ENCODE measurements around the gene NOX4.

GRCh38 chr11:89521792-89522191 lies 30.6 kb upstream of the NOX4 start:
- TF ChIP-seq CTCF (IDR thresholded peaks at IDR 0.05; ENCODE audit: low read length): no peak
- TF ChIP-seq EZH2 (IDR thresholded peaks at IDR 0.05; ENCODE audit: borderline replicate concordance, low read length): no peak

Data from OCI-LY1 (cell line).